ENCODE results near the gene CTBP1. TPM values are rescaled to one million over a fixed set of nuclear protein-coding genes. Genes with fewer than 3 reads are reported as not detected.

Gene CTBP1
- polyA plus RNA-seq, 1 donor (not counting 4 experiments of a cell fraction or from before 2014, with no cell fraction given): 46.9 TPM

DNA sequence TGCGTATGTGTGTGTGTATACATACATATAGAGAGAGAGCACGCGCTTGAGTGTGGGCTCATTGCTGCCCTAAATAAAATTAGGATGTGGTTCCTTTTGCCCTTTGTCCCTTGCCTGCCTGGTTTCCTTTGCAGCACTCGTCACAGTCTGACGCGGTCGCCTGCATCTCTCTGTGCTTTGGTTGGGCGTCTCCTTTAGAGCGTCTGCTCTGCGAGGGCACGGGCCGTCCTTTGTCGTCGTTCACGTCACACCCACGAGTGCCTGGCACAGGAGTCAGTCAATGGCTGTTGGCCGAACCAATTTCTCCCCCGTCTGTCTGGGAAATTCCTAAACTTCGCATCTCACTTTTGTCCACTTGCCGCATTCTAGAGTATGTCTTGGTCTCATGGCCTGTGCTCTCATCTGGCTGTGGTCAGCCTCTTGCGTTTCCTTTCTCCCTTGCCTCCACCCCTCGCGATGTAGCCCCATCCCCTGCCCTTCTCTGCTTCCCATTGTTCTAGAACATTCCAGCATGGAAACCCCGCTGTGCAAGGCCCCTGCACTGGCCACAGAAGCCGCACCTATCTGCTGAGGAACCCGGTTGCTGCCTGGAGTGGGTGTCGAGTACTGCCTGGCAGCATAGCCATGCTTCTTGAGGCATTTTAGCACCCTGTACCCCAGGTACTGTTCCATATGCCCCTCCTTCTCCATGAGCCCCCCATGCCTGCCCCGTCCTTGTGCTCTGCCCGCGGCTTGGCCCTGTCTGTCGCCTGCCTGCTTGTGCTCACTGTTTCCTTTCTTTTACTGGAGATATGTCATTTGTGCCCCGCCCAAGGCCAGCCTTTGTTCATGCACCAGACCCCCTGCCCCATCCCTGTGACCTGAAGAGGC is 48.8 kb upstream of the CTBP1 start:
- no peak overlapping the region for H3K9ac ChIP-seq (ENCODE audit: control insufficient read depth, extremely low read depth, insufficient read depth, low read length)
- dilution Hi-C loops (cut with MboI; ENCODE audit: extremely low pct_ligation_motif_present, low sequenced_read_pairs): no loop called here
- no peak overlapping the region for H3K27ac ChIP-seq (ENCODE audit: control insufficient read depth, insufficient read depth, low read length)
- H2AFZ ChIP-seq (ENCODE audit: control insufficient read depth, low read length): no peak overlapping the region
- no peak for DNase-seq (ENCODE audit: low read depth, low spot score)
- H3K36me3 ChIP-seq (ENCODE audit: control insufficient read depth in 2 of 2, extremely low read depth in 1 of 2, insufficient read depth in 2 of 2, low read length in 2 of 2): peaks cover 24 to 38% of the 10 kb centered on the region in 2 experiments
- H3K4me3 ChIP-seq (ENCODE audit: control insufficient read depth in 2 of 3, extremely low read depth in 1 of 3, insufficient read depth in 2 of 3, low read depth in 1 of 3, low read length in 3 of 3): no peak overlapping the region
- FAIRE-seq: no peak
- peaks cover 34% of the 10 kb centered on the region for H3K4me1 ChIP-seq (ENCODE audit: control insufficient read depth, extremely low read depth, insufficient read depth, low read length)
- peaks cover 93% of the 10 kb centered on the region for H3K79me2 ChIP-seq (ENCODE audit: control insufficient read depth, insufficient read depth, low read length)
- no peaks in the 10 kb centered on the region for H3K9me1 ChIP-seq (ENCODE audit: control insufficient read depth, extremely low read depth, insufficient read depth, low read length)
- no peaks in the 10 kb centered on the region for H3K27me3 ChIP-seq (ENCODE audit: control insufficient read depth, extremely low read depth, insufficient read depth, low read length)
- no peak overlapping the region for H3K4me2 ChIP-seq (ENCODE audit: control insufficient read depth, extremely low read depth, insufficient read depth, low read depth, low read length)
- peaks cover 10% of the 10 kb centered on the region for H4K20me1 ChIP-seq (ENCODE audit: control insufficient read depth, extremely low read depth, insufficient read depth, low read length)
- no peaks in the 10 kb centered on the region for H3K9me3 ChIP-seq (ENCODE audit: control insufficient read depth, low read depth, low read length)
- TF ChIP-seq EZH2 (IDR thresholded peaks at IDR 0.05; ENCODE audit: low read length): no peak
- no peak for TF ChIP-seq CTCF (optimal IDR thresholded peaks at IDR 0.05 in 1 of 3, IDR thresholded peaks at IDR 0.05 in 1 of 3, conservative IDR thresholded peaks at IDR 0.05 in 1 of 3; ENCODE audit: extremely low read depth in 1 of 3, insufficient read depth in 2 of 3, low read length in 3 of 3)

GRCh38 chr4:1297023-1297395 is 48.1 kb upstream of the CTBP1 start:
- H2AFZ ChIP-seq (ENCODE audit: control insufficient read depth, low read length): no peak overlapping the region
- peak overlapping the region; percentile 62 for H3K27ac ChIP-seq (ENCODE audit: control insufficient read depth, insufficient read depth, low read length)
- H3K4me3 ChIP-seq (ENCODE audit: control insufficient read depth in 2 of 3, extremely low read depth in 1 of 3, insufficient read depth in 2 of 3, low read depth in 1 of 3, low read length in 3 of 3): peak overlapping the region in 2 of 3 experiments; percentile 24 to 38
- H3K36me3 ChIP-seq (ENCODE audit: control insufficient read depth in 2 of 2, extremely low read depth in 1 of 2, insufficient read depth in 2 of 2, low read length in 2 of 2): peaks cover 21 to 36% of the 10 kb centered on the region in 2 experiments
- peaks cover 93% of the 10 kb centered on the region for H3K79me2 ChIP-seq (ENCODE audit: control insufficient read depth, insufficient read depth, low read length)
- H3K9me1 ChIP-seq (ENCODE audit: control insufficient read depth, extremely low read depth, insufficient read depth, low read length): no peaks in the 10 kb centered on the region
- TF ChIP-seq CTCF (optimal IDR thresholded peaks at IDR 0.05 in 1 of 3, IDR thresholded peaks at IDR 0.05 in 1 of 3, conservative IDR thresholded peaks at IDR 0.05 in 1 of 3; ENCODE audit: extremely low read depth in 1 of 3, insufficient read depth in 2 of 3, low read length in 3 of 3) (no peak), EZH2 (IDR thresholded peaks at IDR 0.05; ENCODE audit: low read length) (no peak)
- peak overlapping the region; percentile 40 for H3K9ac ChIP-seq (ENCODE audit: control insufficient read depth, extremely low read depth, insufficient read depth, low read length)
- no peak for DNase-seq (ENCODE audit: low read depth, low spot score)
- H3K4me2 ChIP-seq (ENCODE audit: control insufficient read depth, extremely low read depth, insufficient read depth, low read depth, low read length): peak overlapping the region; percentile 39
- H3K9me3 ChIP-seq (ENCODE audit: control insufficient read depth, low read depth, low read length): no peaks in the 10 kb centered on the region
- no peaks in the 10 kb centered on the region for H3K27me3 ChIP-seq (ENCODE audit: control insufficient read depth, extremely low read depth, insufficient read depth, low read length)
- FAIRE-seq: no peak
- dilution Hi-C loops (cut with MboI; ENCODE audit: extremely low pct_ligation_motif_present, low sequenced_read_pairs): no loop called here
- H3K4me1 ChIP-seq (ENCODE audit: control insufficient read depth, extremely low read depth, insufficient read depth, low read length): peaks cover 40% of the 10 kb centered on the region
- peaks cover 10% of the 10 kb centered on the region for H4K20me1 ChIP-seq (ENCODE audit: control insufficient read depth, extremely low read depth, insufficient read depth, low read length)

All from keratinocyte (primary cell).